ENCODE data around the gene NUTM2B.
"Not testable (repeated sequence)": the region's sequence is repeated elsewhere in the genome, so short reads cannot be mapped to it uniquely, and the experiment has no call there.

NUTM2B gene

GRCh38 chr10:79714976-79715375 is 11.9 kb downstream of the NUTM2B start:
- H3K9ac ChIP-seq (ENCODE audit: low read length); H3K9me3 ChIP-seq (ENCODE audit: insufficient read depth, low read length); H3K27ac ChIP-seq (ENCODE audit: low read depth, low read length); H3K4me3 ChIP-seq (ENCODE audit: insufficient read depth, low read length, poor library complexity, severe bottlenecking); H3K9me2 ChIP-seq (replicated peaks; ENCODE audit: insufficient read depth, low read length); H3K27me3 ChIP-seq (ENCODE audit: low read length); H2AFZ ChIP-seq (ENCODE audit: low read depth, low read length, severe bottlenecking); H3K36me3 ChIP-seq (ENCODE audit: low read length); H3K4me2 ChIP-seq (ENCODE audit: low read depth, low read length, poor library complexity, severe bottlenecking); H3F3A ChIP-seq (ENCODE audit: insufficient read depth); H4K20me1 ChIP-seq (ENCODE audit: low read depth, low read length); H3K79me2 ChIP-seq (ENCODE audit: insufficient read depth, low read length): not testable (repeated sequence)

- not testable (repeated sequence) for H3K4me3 ChIP-seq (ENCODE audit: insufficient read depth, low read length, poor library complexity, severe bottlenecking); H3K9me2 ChIP-seq (replicated peaks; ENCODE audit: insufficient read depth, low read length); H3K9ac ChIP-seq (ENCODE audit: low read length); H3K79me2 ChIP-seq (ENCODE audit: insufficient read depth, low read length); H4K20me1 ChIP-seq (ENCODE audit: low read depth, low read length); H3F3A ChIP-seq (ENCODE audit: insufficient read depth); H3K4me2 ChIP-seq (ENCODE audit: low read depth, low read length, poor library complexity, severe bottlenecking); H3K27ac ChIP-seq (ENCODE audit: low read depth, low read length); H3K36me3 ChIP-seq (ENCODE audit: low read length); H3K9me3 ChIP-seq (ENCODE audit: insufficient read depth, low read length); H2AFZ ChIP-seq (ENCODE audit: low read depth, low read length, severe bottlenecking); H3K27me3 ChIP-seq (ENCODE audit: low read length)
Measured at GRCh38 chr10:79716917-79717579, 14.0 kb downstream of the NUTM2B start.

- H3K36me3 ChIP-seq (ENCODE audit: low read length); H3K27me3 ChIP-seq (ENCODE audit: low read length); H3K9ac ChIP-seq (ENCODE audit: low read length); H2AFZ ChIP-seq (ENCODE audit: low read depth, low read length, severe bottlenecking); H4K20me1 ChIP-seq (ENCODE audit: low read depth, low read length); H3K4me3 ChIP-seq (ENCODE audit: insufficient read depth, low read length, poor library complexity, severe bottlenecking); H3K9me3 ChIP-seq (ENCODE audit: insufficient read depth, low read length); H3F3A ChIP-seq (ENCODE audit: insufficient read depth); H3K4me2 ChIP-seq (ENCODE audit: low read depth, low read length, poor library complexity, severe bottlenecking); H3K9me2 ChIP-seq (replicated peaks; ENCODE audit: insufficient read depth, low read length); H3K79me2 ChIP-seq (ENCODE audit: insufficient read depth, low read length); H3K27ac ChIP-seq (ENCODE audit: low read depth, low read length): not testable (repeated sequence)
Measured at GRCh38 chr10:79720000-79720399, 17.0 kb downstream of the NUTM2B start.

- not testable (repeated sequence) for H3F3A ChIP-seq (ENCODE audit: insufficient read depth); H3K9ac ChIP-seq (ENCODE audit: low read length); H3K36me3 ChIP-seq (ENCODE audit: low read length); H3K9me2 ChIP-seq (replicated peaks; ENCODE audit: insufficient read depth, low read length); H3K79me2 ChIP-seq (ENCODE audit: insufficient read depth, low read length); H3K27me3 ChIP-seq (ENCODE audit: low read length); H3K9me3 ChIP-seq (ENCODE audit: insufficient read depth, low read length); H3K4me2 ChIP-seq (ENCODE audit: low read depth, low read length, poor library complexity, severe bottlenecking); H2AFZ ChIP-seq (ENCODE audit: low read depth, low read length, severe bottlenecking); H4K20me1 ChIP-seq (ENCODE audit: low read depth, low read length); H3K27ac ChIP-seq (ENCODE audit: low read depth, low read length); H3K4me3 ChIP-seq (ENCODE audit: insufficient read depth, low read length, poor library complexity, severe bottlenecking)
Measured at GRCh38 chr10:79726620-79727019, 23.6 kb downstream of the NUTM2B start.

- not testable (repeated sequence) for H4K20me1 ChIP-seq (ENCODE audit: low read depth, low read length); H3K9me3 ChIP-seq (ENCODE audit: insufficient read depth, low read length); H3K27me3 ChIP-seq (ENCODE audit: low read length); H3K9ac ChIP-seq (ENCODE audit: low read length); H2AFZ ChIP-seq (ENCODE audit: low read depth, low read length, severe bottlenecking); H3K4me3 ChIP-seq (ENCODE audit: insufficient read depth, low read length, poor library complexity, severe bottlenecking); H3K36me3 ChIP-seq (ENCODE audit: low read length); H3K27ac ChIP-seq (ENCODE audit: low read depth, low read length); H3F3A ChIP-seq (ENCODE audit: insufficient read depth); H3K4me2 ChIP-seq (ENCODE audit: low read depth, low read length, poor library complexity, severe bottlenecking); H3K79me2 ChIP-seq (ENCODE audit: insufficient read depth, low read length); H3K9me2 ChIP-seq (replicated peaks; ENCODE audit: insufficient read depth, low read length)
Measured at GRCh38 chr10:79744844-79745243, 41.8 kb downstream of the NUTM2B start.

- not testable (repeated sequence) for H3K27ac ChIP-seq (ENCODE audit: low read depth, low read length); H4K20me1 ChIP-seq (ENCODE audit: low read depth, low read length); H3K79me2 ChIP-seq (ENCODE audit: insufficient read depth, low read length); H3K9me3 ChIP-seq (ENCODE audit: insufficient read depth, low read length); H2AFZ ChIP-seq (ENCODE audit: low read depth, low read length, severe bottlenecking); H3K9ac ChIP-seq (ENCODE audit: low read length); H3K9me2 ChIP-seq (replicated peaks; ENCODE audit: insufficient read depth, low read length); H3K36me3 ChIP-seq (ENCODE audit: low read length); H3F3A ChIP-seq (ENCODE audit: insufficient read depth); H3K4me2 ChIP-seq (ENCODE audit: low read depth, low read length, poor library complexity, severe bottlenecking); H3K27me3 ChIP-seq (ENCODE audit: low read length); H3K4me3 ChIP-seq (ENCODE audit: insufficient read depth, low read length, poor library complexity, severe bottlenecking)
Measured at GRCh38 chr10:79748510-79748909, 45.5 kb downstream of the NUTM2B start.

- not testable (repeated sequence) for H3K36me3 ChIP-seq (ENCODE audit: low read length); H3K4me3 ChIP-seq (ENCODE audit: insufficient read depth, low read length, poor library complexity, severe bottlenecking); H3F3A ChIP-seq (ENCODE audit: insufficient read depth); H3K9me2 ChIP-seq (replicated peaks; ENCODE audit: insufficient read depth, low read length); H3K79me2 ChIP-seq (ENCODE audit: insufficient read depth, low read length); H3K9me3 ChIP-seq (ENCODE audit: insufficient read depth, low read length); H3K4me2 ChIP-seq (ENCODE audit: low read depth, low read length, poor library complexity, severe bottlenecking); H4K20me1 ChIP-seq (ENCODE audit: low read depth, low read length); H2AFZ ChIP-seq (ENCODE audit: low read depth, low read length, severe bottlenecking); H3K27me3 ChIP-seq (ENCODE audit: low read length); H3K27ac ChIP-seq (ENCODE audit: low read depth, low read length); H3K9ac ChIP-seq (ENCODE audit: low read length)
Measured at GRCh38 chr10:79753601-79754000, 50.6 kb downstream of the NUTM2B start.

- H3K27ac ChIP-seq (ENCODE audit: low read depth, low read length); H3K9me3 ChIP-seq (ENCODE audit: insufficient read depth, low read length): not testable (repeated sequence)
Measured at GRCh38 chr10:79758297-79758993, 55.4 kb downstream of the NUTM2B start.

More at GRCh38 chr10:79758297-79758993, 55.4 kb downstream of the NUTM2B start:
- not testable (repeated sequence) for H3K4me2 ChIP-seq (ENCODE audit: low read depth, low read length, poor library complexity, severe bottlenecking); H3K79me2 ChIP-seq (ENCODE audit: insufficient read depth, low read length); H3F3A ChIP-seq (ENCODE audit: insufficient read depth); H3K27me3 ChIP-seq (ENCODE audit: low read length); H3K4me3 ChIP-seq (ENCODE audit: insufficient read depth, low read length, poor library complexity, severe bottlenecking); H3K9me2 ChIP-seq (replicated peaks; ENCODE audit: insufficient read depth, low read length); H4K20me1 ChIP-seq (ENCODE audit: low read depth, low read length); H3K36me3 ChIP-seq (ENCODE audit: low read length); H2AFZ ChIP-seq (ENCODE audit: low read depth, low read length, severe bottlenecking); H3K9ac ChIP-seq (ENCODE audit: low read length)
